Uterus (tissue), 4 donors: ENCODE results near the gene HIRIP3. TPM values are rescaled to one million over a fixed set of nuclear protein-coding genes. Genes with fewer than 3 reads are reported as not detected.

Experiments used
- DNase-seq, 2 donors: peaks; one replicate each; pipeline ENCODE4 v3.0.0-alpha.2; 2019 to 2020
- H3K27ac ChIP-seq, 2 donors: fragments of 200-600 bp; sonication (generic); 1 replicate in 1 of 2; 2 replicates in 1 of 2; pipeline ENCODE4 v1.5.1; 2016 to 2018
- H3K27me3 ChIP-seq, 2 donors: fragments of 200-600 bp; sonication (generic); one replicate each; pipeline ENCODE4 v1.5.1; 2018 to 2019; ENCODE audit warnings: control low read depth in 1 of 2
- H3K36me3 ChIP-seq, 2 donors: fragments of 200-600 bp; sonication (generic); one replicate each; pipeline ENCODE4 v1.5.1; 2019; ENCODE audit warnings: control low read depth in 1 of 2
- H3K4me1 ChIP-seq, 2 donors: fragments of 200-600 bp; sonication (generic); one replicate each; pipeline ENCODE4 v1.5.1; 2018 to 2019; ENCODE audit warnings: control low read depth in 1 of 2
- H3K4me3 ChIP-seq, 2 donors: fragments of 200-600 bp; sonication (generic); 1 replicate in 1 of 2; 2 replicates in 1 of 2; pipeline ENCODE4 v1.5.1; 2018 to 2019; ENCODE audit warnings: mild to moderate bottlenecking in 1 of 2
- H3K9me3 ChIP-seq, 2 donors: fragments of 200-600 bp; sonication (generic); one replicate each; pipeline ENCODE4 v1.5.1; 2019; ENCODE audit warnings: control low read depth in 1 of 2
- POLR2A ChIP-seq, 2 donors: fragments of 450-650 bp; IDR thresholded peaks; one replicate each; pipeline ENCODE4 v1.6.1; 2016; ENCODE audit warnings: antibody characterized with exemption in 2 of 2, mild to moderate bottlenecking in 1 of 2, moderate library complexity in 1 of 2
- intact Hi-C: fragments of 100-400 bp; cut with DNase I; formaldehyde crosslinking; loops from one replicate; pipeline ENCODE4 v1.15.1; 2023; ENCODE audit warnings: low total_unique reads
- total RNA-seq, 4 donors: library from RNA; depleted of rRNA in 3 of 4; stranded (reverse); fragments of >200 nt in 3 of 4; gene quantifications; one replicate each; pipeline versions ENCODE4 v1.1.0 to v1.2.4, GENCODE V29; 2014 to 2023
- TF ChIP-seq, protein P1 (sequence below), 4 experiments: fragments of 200-600 bp in 2 of 4; fragments of 450-650 bp in 2 of 4; sonication (generic) in 2 of 4; IDR thresholded peaks; one replicate each; pipeline ENCODE4 v1.5.1; 2016 to 2019; ENCODE audit warnings: antibody characterized with exemption in 4 of 4, mild to moderate bottlenecking in 2 of 4, moderate library complexity in 1 of 4
- donor health status: DM: yes; HTN: yes; CAD: no.

HIRIP3 gene
- total RNA-seq, 4 donors from 2014 or later: 3.8 to 20.4 (median 13.5) TPM

DNA sequence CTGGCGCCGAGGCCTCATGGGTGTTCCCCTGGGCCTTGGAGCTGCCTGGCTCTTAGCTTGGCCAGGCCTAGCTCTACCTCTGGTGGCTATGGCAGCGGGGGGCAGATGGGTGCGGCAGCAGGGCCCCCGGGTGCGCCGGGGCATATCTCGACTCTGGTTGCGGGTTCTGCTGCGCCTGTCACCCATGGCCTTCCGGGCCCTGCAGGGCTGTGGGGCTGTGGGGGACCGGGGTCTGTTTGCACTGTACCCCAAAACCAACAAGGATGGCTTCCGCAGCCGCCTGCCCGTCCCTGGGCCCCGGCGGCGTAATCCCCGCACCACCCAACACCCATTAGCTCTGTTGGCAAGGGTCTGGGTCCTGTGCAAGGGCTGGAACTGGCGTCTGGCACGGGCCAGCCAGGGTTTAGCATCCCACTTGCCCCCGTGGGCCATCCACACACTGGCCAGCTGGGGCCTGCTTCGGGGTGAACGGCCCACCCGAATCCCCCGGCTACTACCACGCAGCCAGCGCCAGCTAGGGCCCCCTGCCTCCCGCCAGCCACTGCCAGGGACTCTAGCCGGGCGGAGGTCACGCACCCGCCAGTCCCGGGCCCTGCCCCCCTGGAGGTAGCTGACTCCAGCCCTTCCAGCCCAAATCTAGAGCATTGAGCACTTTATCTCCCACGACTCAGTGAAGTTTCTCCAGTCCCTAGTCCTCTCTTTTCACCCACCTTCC lies 7.9 kb downstream of the HIRIP3 start:
- DNase-seq: no peak
- TF ChIP-seq, protein P1, sequence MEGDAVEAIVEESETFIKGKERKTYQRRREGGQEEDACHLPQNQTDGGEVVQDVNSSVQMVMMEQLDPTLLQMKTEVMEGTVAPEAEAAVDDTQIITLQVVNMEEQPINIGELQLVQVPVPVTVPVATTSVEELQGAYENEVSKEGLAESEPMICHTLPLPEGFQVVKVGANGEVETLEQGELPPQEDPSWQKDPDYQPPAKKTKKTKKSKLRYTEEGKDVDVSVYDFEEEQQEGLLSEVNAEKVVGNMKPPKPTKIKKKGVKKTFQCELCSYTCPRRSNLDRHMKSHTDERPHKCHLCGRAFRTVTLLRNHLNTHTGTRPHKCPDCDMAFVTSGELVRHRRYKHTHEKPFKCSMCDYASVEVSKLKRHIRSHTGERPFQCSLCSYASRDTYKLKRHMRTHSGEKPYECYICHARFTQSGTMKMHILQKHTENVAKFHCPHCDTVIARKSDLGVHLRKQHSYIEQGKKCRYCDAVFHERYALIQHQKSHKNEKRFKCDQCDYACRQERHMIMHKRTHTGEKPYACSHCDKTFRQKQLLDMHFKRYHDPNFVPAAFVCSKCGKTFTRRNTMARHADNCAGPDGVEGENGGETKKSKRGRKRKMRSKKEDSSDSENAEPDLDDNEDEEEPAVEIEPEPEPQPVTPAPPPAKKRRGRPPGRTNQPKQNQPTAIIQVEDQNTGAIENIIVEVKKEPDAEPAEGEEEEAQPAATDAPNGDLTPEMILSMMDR (IDR thresholded peaks at IDR 0.05): no peak
- no peak for TF ChIP-seq POLR2A (IDR thresholded peaks at IDR 0.05)
- Histone ChIP-seq H3K4me3 (no peak overlapping the region), H3K27ac (no peak overlapping the region), H3K27me3 (no peaks in the 10 kb centered on the region), H3K9me3 (no peaks in the 10 kb centered on the region), H3K36me3 (no peaks in the 10 kb centered on the region), H3K4me1 (no peaks in the 10 kb centered on the region)
- intact Hi-C loops: no loop called here

- Histone ChIP-seq H3K27ac (no peak overlapping the region), H3K4me1 (no peaks in the 10 kb centered on the region), H3K27me3 (no peaks in the 10 kb centered on the region), H3K9me3 (no peaks in the 10 kb centered on the region), H3K36me3 (no peaks in the 10 kb centered on the region), H3K4me3 (no peak overlapping the region)
- intact Hi-C loops: no loop called here
- DNase-seq: no peak
- no peak for TF ChIP-seq POLR2A (IDR thresholded peaks at IDR 0.05)
- TF ChIP-seq, protein P1 (IDR thresholded peaks at IDR 0.05): no peak
Measured at GRCh38 chr16:29986931-29987330, 8.5 kb downstream of the HIRIP3 start.

DNA sequence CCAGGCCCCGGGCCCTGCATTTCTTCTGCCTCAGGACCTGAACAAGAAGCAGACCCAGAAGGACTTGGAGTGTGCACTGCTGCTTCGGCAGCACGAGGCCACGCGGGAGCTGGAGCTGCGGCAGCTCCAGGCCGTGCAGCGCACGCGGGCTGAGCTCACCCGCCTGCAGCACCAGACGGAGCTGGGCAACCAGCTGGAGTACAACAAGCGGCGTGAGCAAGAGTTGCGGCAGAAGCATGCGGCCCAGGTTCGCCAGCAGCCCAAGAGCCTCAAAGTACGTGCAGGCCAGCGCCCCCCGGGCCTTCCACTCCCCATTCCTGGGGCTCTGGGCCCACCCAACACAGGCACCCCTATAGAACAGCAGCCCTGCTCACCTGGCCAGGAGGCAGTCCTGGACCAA lies 9.2 kb downstream of the HIRIP3 start:
- Histone ChIP-seq H3K27me3 (no peaks in the 10 kb centered on the region), H3K9me3 (no peaks in the 10 kb centered on the region), H3K4me1 (no peaks in the 10 kb centered on the region), H3K36me3 (no peaks in the 10 kb centered on the region), H3K27ac (no peak overlapping the region), H3K4me3 (no peak overlapping the region)
- intact Hi-C loops: no loop called here
- TF ChIP-seq, protein P1 (IDR thresholded peaks at IDR 0.05): no peak
- no peak for TF ChIP-seq POLR2A (IDR thresholded peaks at IDR 0.05)
- DNase-seq: no peak

GRCh38 chr16:29985271-29985811 lies 10.1 kb downstream of the HIRIP3 start:
- no peaks in the 10 kb centered on the region for H3K36me3 ChIP-seq
- H3K27me3 ChIP-seq: no peaks in the 10 kb centered on the region
- no peaks in the 10 kb centered on the region for H3K9me3 ChIP-seq
- TF ChIP-seq POLR2A (IDR thresholded peaks at IDR 0.05): no peak
- TF ChIP-seq, protein P1 (IDR thresholded peaks at IDR 0.05): no peak
- H3K4me3 ChIP-seq: no peak overlapping the region
- no peak for DNase-seq
- H3K4me1 ChIP-seq: no peaks in the 10 kb centered on the region
- intact Hi-C loops: no loop called here
- no peak overlapping the region for H3K27ac ChIP-seq

DNA sequence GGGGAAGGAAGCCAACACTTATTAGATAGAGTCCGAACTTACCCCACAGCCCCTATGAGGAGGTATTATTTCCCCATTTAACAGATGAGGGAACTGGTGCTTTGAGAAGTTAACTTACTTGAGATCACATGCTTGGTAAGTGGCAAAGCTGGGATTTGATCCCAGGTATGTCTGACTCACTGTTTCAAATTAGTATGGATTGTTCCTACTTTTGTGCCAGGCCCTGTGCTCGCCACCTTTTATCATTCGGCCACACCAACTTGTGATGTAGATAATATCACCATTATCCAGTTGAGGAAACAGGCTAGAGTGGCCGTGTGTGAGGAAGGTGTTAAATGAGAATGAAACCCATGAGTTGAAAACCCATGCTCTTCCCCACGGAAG lies 10.7 kb downstream of the HIRIP3 start:
- Histone ChIP-seq H3K4me3 (no peak overlapping the region), H3K27ac (no peak overlapping the region), H3K27me3 (no peaks in the 10 kb centered on the region), H3K36me3 (no peaks in the 10 kb centered on the region), H3K4me1 (no peaks in the 10 kb centered on the region), H3K9me3 (no peaks in the 10 kb centered on the region)
- TF ChIP-seq POLR2A (IDR thresholded peaks at IDR 0.05): no peak
- TF ChIP-seq, protein P1 (IDR thresholded peaks at IDR 0.05): no peak
- DNase-seq: no peak
- intact Hi-C loops: no loop called here
